HS-5 (cell line): ENCODE results near the gene CORO2A.

ENCODE experiments used
- DNase-seq: peaks from one replicate; pipeline ENCODE4 v3.0.0-alpha.2; 2012; ENCODE audit warnings: low read depth

Gene CORO2A

GRCh38 chr9:98168153-98168780 is 24.2 kb downstream of the CORO2A start:
- no peak for DNase-seq

GRCh38 chr9:98164912-98165311 is 27.5 kb downstream of the CORO2A start:
- DNase-seq, result no peak

GRCh38 chr9:98162613-98163012 is 29.8 kb downstream of the CORO2A start:
- DNase-seq, result no peak

GRCh38 chr9:98161851-98162250 is 30.6 kb downstream of the CORO2A start:
- no peak for DNase-seq

GRCh38 chr9:98159790-98160189 is 32.6 kb downstream of the CORO2A start:
- no peak for DNase-seq

GRCh38 chr9:98159301-98159700 is 33.1 kb downstream of the CORO2A start:
- DNase-seq, result no peak

GRCh38 chr9:98158071-98158831 is 34.2 kb downstream of the CORO2A start:
- no peak for DNase-seq

GRCh38 chr9:98157372-98157771 is 35.1 kb downstream of the CORO2A start:
- DNase-seq, result no peak

- DNase-seq, result no peak
Measured at GRCh38 chr9:98154678-98155077, 37.8 kb downstream of the CORO2A start.

- no peak for DNase-seq
Measured at GRCh38 chr9:98152526-98152925, 39.9 kb downstream of the CORO2A start.

GRCh38 chr9:98150721-98151120 is 41.7 kb downstream of the CORO2A start:
- DNase-seq, result no peak

GRCh38 chr9:98150164-98150563 is 42.3 kb downstream of the CORO2A start:
- DNase-seq, result no peak

GRCh38 chr9:98149422-98149821 is 43.0 kb downstream of the CORO2A start:
- no peak for DNase-seq

GRCh38 chr9:98148486-98148885 is 44.0 kb downstream of the CORO2A start:
- DNase-seq, result no peak

- no peak for DNase-seq
Measured at GRCh38 chr9:98147582-98147981, 44.9 kb downstream of the CORO2A start.

GRCh38 chr9:98146101-98146991 is 46.1 kb downstream of the CORO2A start:
- DNase-seq, result no peak

GRCh38 chr9:98144631-98145030 is 47.8 kb downstream of the CORO2A start:
- no peak for DNase-seq

- DNase-seq, result no peak
Measured at GRCh38 chr9:98144076-98144475, 48.4 kb downstream of the CORO2A start.

GRCh38 chr9:98142925-98143481 is 49.4 kb downstream of the CORO2A start:
- no peak for DNase-seq

GRCh38 chr9:98142182-98142907 is 50.1 kb downstream of the CORO2A start:
- no peak for DNase-seq

GRCh38 chr9:98140503-98140902 is 51.9 kb downstream of the CORO2A start:
- no peak for DNase-seq

- DNase-seq, result no peak
Measured at GRCh38 chr9:98136489-98136888, 55.9 kb downstream of the CORO2A start.
